SU-DHL-6 (cell line): ENCODE results near the gene CCR6.

Source experiments
- H2AFZ ChIP-seq: fragments of 200-600 bp; sonication (generic); 2 replicates; pipeline ENCODE4 v1.6.1; 2014; ENCODE audit warnings: low read depth, mild to moderate bottlenecking, moderate library complexity, mixed read lengths, antibody characterized with exemption, low read length; ENCODE audit not compliant: severe bottlenecking
- H3F3A ChIP-seq: fragments of 200-600 bp; shearing (Covaris generic); 2 replicates; pipeline ENCODE4 v1.6.0; 2016; ENCODE audit warnings: antibody characterized with exemption, mild to moderate bottlenecking; ENCODE audit not compliant: insufficient read depth
- H3K27ac ChIP-seq: fragments of 200-600 bp; sonication (generic); 2 replicates; pipeline ENCODE4 v1.5.1; 2016; ENCODE audit warnings: low read depth, mild to moderate bottlenecking, low read length, moderate library complexity, mixed read lengths
- H3K27me3 ChIP-seq: fragments of 200-600 bp; sonication (generic), shearing (Covaris generic); 2 replicates; pipeline ENCODE4 v1.6.0; 2014; ENCODE audit warnings: mild to moderate bottlenecking, low read length
- H3K36me3 ChIP-seq: fragments of 200-600 bp; sonication (generic); 2 replicates; pipeline ENCODE4 v1.6.1; 2014; ENCODE audit warnings: mild to moderate bottlenecking, low read length, mixed read lengths
- H3K4me2 ChIP-seq: fragments of 300-600, 200-600 bp; shearing (Covaris generic), sonication (generic); 2 replicates; pipeline ENCODE4 v1.6.0; 2014; ENCODE audit warnings: low read length, low read depth, mild to moderate bottlenecking; ENCODE audit not compliant: poor library complexity, severe bottlenecking
- H3K4me3 ChIP-seq: fragments of 200-600 bp; sonication (generic); 2 replicates; pipeline ENCODE4 v1.5.1; 2014; ENCODE audit warnings: antibody characterized with exemption, low read length, mild to moderate bottlenecking, mixed read lengths; ENCODE audit not compliant: insufficient read depth, poor library complexity, severe bottlenecking
- H3K79me2 ChIP-seq: fragments of 200-600 bp; sonication (generic); 2 replicates; pipeline ENCODE4 v1.6.1; 2014; ENCODE audit warnings: mild to moderate bottlenecking, low read length, moderate library complexity; ENCODE audit not compliant: insufficient read depth
- H3K9ac ChIP-seq: fragments of 200-600 bp; sonication (generic); 2 replicates; pipeline ENCODE4 v1.7.0; 2014; ENCODE audit warnings: mild to moderate bottlenecking, low read length
- H3K9me2 ChIP-seq: fragments of 200-600 bp; sonication (generic); replicated peaks from 2 replicates; pipeline ENCODE4 v1.6.1; 2014; ENCODE audit warnings: low read length; ENCODE audit not compliant: insufficient read depth
- H3K9me3 ChIP-seq: fragments of 200-600 bp; sonication (generic); 2 replicates; pipeline ENCODE4 v1.6.1; 2014; ENCODE audit warnings: low read length, mixed read lengths; ENCODE audit not compliant: insufficient read depth
- H4K20me1 ChIP-seq: fragments of 200-600 bp; sonication (generic); 2 replicates; pipeline ENCODE4 v1.6.1; 2014; ENCODE audit warnings: low read depth, mild to moderate bottlenecking, antibody characterized with exemption, low read length, moderate library complexity, mixed read lengths
- CTCF ChIP-seq: fragments of 200-600 bp; sonication (generic); IDR thresholded peaks from one replicate; pipeline ENCODE4 v1.5.1; 2017; ENCODE audit warnings: antibody characterized with exemption, mild to moderate bottlenecking, low read length, moderate library complexity; ENCODE audit not compliant: insufficient read depth, poor library complexity, severe bottlenecking
- EZH2phosphoT487 ChIP-seq: fragments of 200-600 bp; sonication (generic), shearing (Covaris generic); conservative IDR thresholded peaks from 2 replicates; pipeline ENCODE4 v1.6.1; 2018; ENCODE audit warnings: mild to moderate bottlenecking, antibody characterized with exemption, low read length, moderate library complexity, mixed read lengths

CCR6 gene

GRCh38 chr6:167103041-167103891 is 19.6 kb upstream of the CCR6 start:
- peak overlapping the region; percentile 11; the same call in 1 of the 2 replicates for H3K9ac ChIP-seq
- H3K4me3 ChIP-seq: peak overlapping the region; percentile 15
- H3K27ac ChIP-seq: peak overlapping the region; percentile 27; the same call in 1 of the 2 replicates

GRCh38 chr6:167104388-167104787 is 18.5 kb upstream of the CCR6 start:
- no peaks in the 10 kb centered on the region for H3K36me3 ChIP-seq
- H4K20me1 ChIP-seq: no peaks in the 10 kb centered on the region
- no peaks in the 10 kb centered on the region for H3K27me3 ChIP-seq
- no peaks in the 10 kb centered on the region for H3K9me2 ChIP-seq
- no peak overlapping the region for H2AFZ ChIP-seq
- H3K4me3 ChIP-seq: no peak overlapping the region
- no peak overlapping the region for H3K4me2 ChIP-seq
- no peak overlapping the region for H3K9ac ChIP-seq
- no peaks in the 10 kb centered on the region for H3F3A ChIP-seq
- no peaks in the 10 kb centered on the region for H3K9me3 ChIP-seq
- no peak overlapping the region for H3K27ac ChIP-seq
- TF ChIP-seq CTCF: no peak
- no peak for TF ChIP-seq EZH2phosphoT487
- H3K79me2 ChIP-seq: no peaks in the 10 kb centered on the region

More at GRCh38 chr6:167103041-167103891, 19.6 kb upstream of the CCR6 start:
- Histone ChIP-seq H3K27me3 (no peaks in the 10 kb centered on the region), H3K36me3 (no peaks in the 10 kb centered on the region), H4K20me1 (no peaks in the 10 kb centered on the region), H3K79me2 (no peaks in the 10 kb centered on the region), H2AFZ (no peak overlapping the region), H3K9me3 (no peaks in the 10 kb centered on the region), H3F3A (no peaks in the 10 kb centered on the region), H3K4me2 (peak overlapping the region; percentile 53), H3K9me2 (no peaks in the 10 kb centered on the region)
- TF ChIP-seq CTCF (no peak), EZH2phosphoT487 (no peak)

GRCh38 chr6:167105060-167105459 is 17.8 kb upstream of the CCR6 start:
- H3K4me2 ChIP-seq: no peak overlapping the region
- H3K9me3 ChIP-seq: no peaks in the 10 kb centered on the region
- no peak overlapping the region for H3K4me3 ChIP-seq
- no peak overlapping the region for H3K27ac ChIP-seq
- no peaks in the 10 kb centered on the region for H3K27me3 ChIP-seq
- H3F3A ChIP-seq: no peaks in the 10 kb centered on the region
- H3K79me2 ChIP-seq: no peaks in the 10 kb centered on the region
- no peaks in the 10 kb centered on the region for H3K36me3 ChIP-seq
- H3K9me2 ChIP-seq: no peaks in the 10 kb centered on the region
- no peak overlapping the region for H3K9ac ChIP-seq
- TF ChIP-seq CTCF: no peak
- no peak for TF ChIP-seq EZH2phosphoT487
- no peaks in the 10 kb centered on the region for H4K20me1 ChIP-seq
- no peak overlapping the region for H2AFZ ChIP-seq
